ENCODE measurements around the gene GRPEL1. TPM values are rescaled to one million over a fixed set of nuclear protein-coding genes. Genes with fewer than 3 reads are reported as not detected.

GRPEL1 gene
- total RNA-seq, 1 donor: 21.0 TPM

- peaks cover 54% of the 10 kb centered on the region for H3K36me3 ChIP-seq (ENCODE audit: insufficient read depth, low read length)
- H2AFZ ChIP-seq (ENCODE audit: low read length): no peak overlapping the region
- no peaks in the 10 kb centered on the region for H3K27me3 ChIP-seq (ENCODE audit: insufficient read depth, low read length)
- TF ChIP-seq, protein P1, sequence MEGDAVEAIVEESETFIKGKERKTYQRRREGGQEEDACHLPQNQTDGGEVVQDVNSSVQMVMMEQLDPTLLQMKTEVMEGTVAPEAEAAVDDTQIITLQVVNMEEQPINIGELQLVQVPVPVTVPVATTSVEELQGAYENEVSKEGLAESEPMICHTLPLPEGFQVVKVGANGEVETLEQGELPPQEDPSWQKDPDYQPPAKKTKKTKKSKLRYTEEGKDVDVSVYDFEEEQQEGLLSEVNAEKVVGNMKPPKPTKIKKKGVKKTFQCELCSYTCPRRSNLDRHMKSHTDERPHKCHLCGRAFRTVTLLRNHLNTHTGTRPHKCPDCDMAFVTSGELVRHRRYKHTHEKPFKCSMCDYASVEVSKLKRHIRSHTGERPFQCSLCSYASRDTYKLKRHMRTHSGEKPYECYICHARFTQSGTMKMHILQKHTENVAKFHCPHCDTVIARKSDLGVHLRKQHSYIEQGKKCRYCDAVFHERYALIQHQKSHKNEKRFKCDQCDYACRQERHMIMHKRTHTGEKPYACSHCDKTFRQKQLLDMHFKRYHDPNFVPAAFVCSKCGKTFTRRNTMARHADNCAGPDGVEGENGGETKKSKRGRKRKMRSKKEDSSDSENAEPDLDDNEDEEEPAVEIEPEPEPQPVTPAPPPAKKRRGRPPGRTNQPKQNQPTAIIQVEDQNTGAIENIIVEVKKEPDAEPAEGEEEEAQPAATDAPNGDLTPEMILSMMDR (IDR thresholded peaks at IDR 0.05; ENCODE audit: extremely low read depth, low read depth, low read length): no peak
- H3K4me1 ChIP-seq (ENCODE audit: insufficient read depth, low read length): peaks cover 8% of the 10 kb centered on the region
- no peak overlapping the region for H3K4me3 ChIP-seq (ENCODE audit: insufficient read depth, low read length)
- no peak overlapping the region for H3K4me2 ChIP-seq (ENCODE audit: insufficient read depth, low read length)
- no peak for DNase-seq (ENCODE audit: insufficient read length, low spot score, missing footprints)
- peaks cover 30% of the 10 kb centered on the region for H4K20me1 ChIP-seq (ENCODE audit: insufficient read depth, low read length)
- H3K9me3 ChIP-seq (ENCODE audit: low read depth, low read length): no peaks in the 10 kb centered on the region
- peaks cover 54% of the 10 kb centered on the region for H3K79me2 ChIP-seq (ENCODE audit: insufficient read depth, low read length)
- no peak overlapping the region for H3K27ac ChIP-seq (ENCODE audit: low read depth, low read length)
Observed at GRCh38 chr4:7062816-7063215, 5.0 kb downstream of the GRPEL1 start.

GRCh38 chr4:7061815-7062214 lies 6.0 kb downstream of the GRPEL1 start:
- TF ChIP-seq, protein P1 (IDR thresholded peaks at IDR 0.05; ENCODE audit: extremely low read depth, low read depth, low read length): no peak
- no peak overlapping the region for H2AFZ ChIP-seq (ENCODE audit: low read length)
- H4K20me1 ChIP-seq (ENCODE audit: insufficient read depth, low read length): peaks cover 27% of the 10 kb centered on the region
- peaks cover 58% of the 10 kb centered on the region for H3K36me3 ChIP-seq (ENCODE audit: insufficient read depth, low read length)
- no peaks in the 10 kb centered on the region for H3K9me3 ChIP-seq (ENCODE audit: low read depth, low read length)
- peaks cover 4% of the 10 kb centered on the region for H3K4me1 ChIP-seq (ENCODE audit: insufficient read depth, low read length)
- H3K4me2 ChIP-seq (ENCODE audit: insufficient read depth, low read length): no peak overlapping the region
- no peak for DNase-seq (ENCODE audit: insufficient read length, low spot score, missing footprints)
- no peaks in the 10 kb centered on the region for H3K27me3 ChIP-seq (ENCODE audit: insufficient read depth, low read length)
- no peak overlapping the region for H3K27ac ChIP-seq (ENCODE audit: low read depth, low read length)
- peaks cover 44% of the 10 kb centered on the region for H3K79me2 ChIP-seq (ENCODE audit: insufficient read depth, low read length)
- no peak overlapping the region for H3K4me3 ChIP-seq (ENCODE audit: insufficient read depth, low read length)

GRCh38 chr4:7060346-7061150 lies 7.3 kb downstream of the GRPEL1 start:
- Histone ChIP-seq H3K4me2 (ENCODE audit: insufficient read depth, low read length) (no peak overlapping the region), H4K20me1 (ENCODE audit: insufficient read depth, low read length) (peaks cover 20% of the 10 kb centered on the region), H3K4me1 (ENCODE audit: insufficient read depth, low read length) (no peaks in the 10 kb centered on the region), H3K4me3 (ENCODE audit: insufficient read depth, low read length) (no peak overlapping the region), H3K79me2 (ENCODE audit: insufficient read depth, low read length) (peaks cover 43% of the 10 kb centered on the region), H3K36me3 (ENCODE audit: insufficient read depth, low read length) (peaks cover 71% of the 10 kb centered on the region), H2AFZ (ENCODE audit: low read length) (no peak overlapping the region), H3K27me3 (ENCODE audit: insufficient read depth, low read length) (no peaks in the 10 kb centered on the region), H3K27ac (ENCODE audit: low read depth, low read length) (no peak overlapping the region), H3K9me3 (ENCODE audit: low read depth, low read length) (no peaks in the 10 kb centered on the region)
- TF ChIP-seq, protein P1 (IDR thresholded peaks at IDR 0.05; ENCODE audit: extremely low read depth, low read depth, low read length): no peak
- peak; percentile 55 for DNase-seq (ENCODE audit: insufficient read length, low spot score, missing footprints)

- H3K36me3 ChIP-seq (ENCODE audit: insufficient read depth, low read length): peaks cover 70% of the 10 kb centered on the region
- no peaks in the 10 kb centered on the region for H3K9me3 ChIP-seq (ENCODE audit: low read depth, low read length)
- H2AFZ ChIP-seq (ENCODE audit: low read length): no peak overlapping the region
- peaks cover 13% of the 10 kb centered on the region for H4K20me1 ChIP-seq (ENCODE audit: insufficient read depth, low read length)
- TF ChIP-seq, protein P1 (IDR thresholded peaks at IDR 0.05; ENCODE audit: extremely low read depth, low read depth, low read length): no peak
- H3K27me3 ChIP-seq (ENCODE audit: insufficient read depth, low read length): no peaks in the 10 kb centered on the region
- H3K4me3 ChIP-seq (ENCODE audit: insufficient read depth, low read length): no peak overlapping the region
- H3K79me2 ChIP-seq (ENCODE audit: insufficient read depth, low read length): peaks cover 39% of the 10 kb centered on the region
- H3K27ac ChIP-seq (ENCODE audit: low read depth, low read length): no peak overlapping the region
- H3K4me2 ChIP-seq (ENCODE audit: insufficient read depth, low read length): no peak overlapping the region
- DNase-seq (ENCODE audit: insufficient read length, low spot score, missing footprints): no peak
- H3K4me1 ChIP-seq (ENCODE audit: insufficient read depth, low read length): peaks cover 5% of the 10 kb centered on the region
Observed at GRCh38 chr4:7059662-7060061, 8.2 kb downstream of the GRPEL1 start.
